Ovary (tissue), 3 donors: ENCODE results near the gene CHGA.

Experiments used
- CTCF ChIP-seq, 3 donors: fragments of 450-650 bp in 2 of 3; fragments of 200-600 bp in 1 of 3; IDR thresholded peaks; one replicate each; pipeline versions ENCODE4 v1.5.1 to v1.8.0; 2016 to 2022; ENCODE audit warnings: antibody characterized with exemption in 3 of 3, mild to moderate bottlenecking in 1 of 3
- EP300 ChIP-seq: sonication (generic); formaldehyde crosslinking; IDR thresholded peaks from one replicate; pipeline ENCODE4 v1.6.1; 2017; ENCODE audit warnings: antibody characterized with exemption
- POLR2A ChIP-seq: fragments of 450-650 bp; IDR thresholded peaks from one replicate; pipeline ENCODE4 v1.6.1; 2017; ENCODE audit warnings: antibody characterized with exemption, mild to moderate bottlenecking, moderate library complexity
- donor health status: DM: no; HTN: no; CAD: no.

- TF ChIP-seq CTCF (IDR thresholded peaks at IDR 0.05) (no peak), EP300 (no peak), POLR2A (no peak)
Measured at GRCh38 chr14:92897922-92898565, 24.9 kb upstream of the CHGA start.
